Type B pancreatic cell (in vitro differentiated cells): ENCODE measurements around the gene USP35. TPM values are rescaled to one million over a fixed set of nuclear protein-coding genes. Genes with fewer than 3 reads are reported as not detected.

Source experiments
- DNase-seq: peaks from one replicate; pipeline ENCODE4 v3.0.0; 2021; ENCODE audit warnings: mixed read lengths; ENCODE audit not compliant: unreplicated experiment; ENCODE audit errors: extremely low spot score
- H3K27ac Mint-ChIP-seq: 2 replicates; pipeline ENCODE4 v1.8.0; 2021; ENCODE audit warnings: mild to moderate bottlenecking, mixed read lengths
- H3K27me3 Mint-ChIP-seq: 2 replicates; pipeline ENCODE4 v1.8.0; 2021; ENCODE audit warnings: mixed read lengths
- H3K36me3 Mint-ChIP-seq: 2 replicates; pipeline ENCODE4 v1.8.0; 2021; ENCODE audit warnings: mixed read lengths
- H3K4me1 Mint-ChIP-seq: one replicate; pipeline ENCODE4 v1.8.0; 2021; ENCODE audit warnings: mixed read lengths; ENCODE audit not compliant: unreplicated experiment
- H3K4me3 Mint-ChIP-seq: 2 replicates; pipeline ENCODE4 v1.8.0; 2021; ENCODE audit warnings: mild to moderate bottlenecking, mixed read lengths
- H3K9me3 Mint-ChIP-seq: 2 replicates; pipeline ENCODE4 v1.8.0; 2021; ENCODE audit warnings: mixed read lengths
- CTCF ChIP-seq: fragments of 200-600 bp; sonication (generic); conservative IDR thresholded peaks from 2 replicates; pipeline ENCODE4 v1.5.0; 2021; ENCODE audit warnings: antibody characterized with exemption, mild to moderate bottlenecking
- total RNA-seq: library from RNA; stranded (reverse); gene quantifications from 2 replicates; pipeline ENCODE4 v1.2.1, GENCODE V29; 2021; ENCODE audit warnings: low replicate concordance

Gene USP35
- total RNA-seq, 1 donor from 2014 or later, result 9.7 TPM

GRCh38 chr11:78210000-78210608, 21.4 kb downstream of the USP35 start:
- Mint-ChIP-seq H3K27me3 (no peaks in the 10 kb centered on the region), H3K4me3 (no peak overlapping the region), H3K27ac (no peak overlapping the region), H3K36me3 (peaks cover 33% of the 10 kb centered on the region), H3K9me3 (peaks cover 6% of the 10 kb centered on the region), H3K4me1 (peaks cover 4% of the 10 kb centered on the region)
- no peak for DNase-seq
- no peak for TF ChIP-seq CTCF

GRCh38 chr11:78211565-78211964, 22.8 kb downstream of the USP35 start:
- Mint-ChIP-seq H3K9me3 (peaks cover 6% of the 10 kb centered on the region), H3K27me3 (no peaks in the 10 kb centered on the region), H3K4me1 (peaks cover 4% of the 10 kb centered on the region), H3K4me3 (no peak overlapping the region), H3K27ac (no peak overlapping the region), H3K36me3 (peaks cover 33% of the 10 kb centered on the region)
- no peak for TF ChIP-seq CTCF
- no peak for DNase-seq

GRCh38 chr11:78212586-78213371, 24.1 kb downstream of the USP35 start:
- Mint-ChIP-seq H3K4me3 (no peak overlapping the region), H3K4me1 (peaks cover 4% of the 10 kb centered on the region), H3K36me3 (peaks cover 42% of the 10 kb centered on the region), H3K27me3 (no peaks in the 10 kb centered on the region), H3K9me3 (peaks cover 6% of the 10 kb centered on the region), H3K27ac (no peak overlapping the region)
- no peak for DNase-seq
- no peak for TF ChIP-seq CTCF

DNA sequence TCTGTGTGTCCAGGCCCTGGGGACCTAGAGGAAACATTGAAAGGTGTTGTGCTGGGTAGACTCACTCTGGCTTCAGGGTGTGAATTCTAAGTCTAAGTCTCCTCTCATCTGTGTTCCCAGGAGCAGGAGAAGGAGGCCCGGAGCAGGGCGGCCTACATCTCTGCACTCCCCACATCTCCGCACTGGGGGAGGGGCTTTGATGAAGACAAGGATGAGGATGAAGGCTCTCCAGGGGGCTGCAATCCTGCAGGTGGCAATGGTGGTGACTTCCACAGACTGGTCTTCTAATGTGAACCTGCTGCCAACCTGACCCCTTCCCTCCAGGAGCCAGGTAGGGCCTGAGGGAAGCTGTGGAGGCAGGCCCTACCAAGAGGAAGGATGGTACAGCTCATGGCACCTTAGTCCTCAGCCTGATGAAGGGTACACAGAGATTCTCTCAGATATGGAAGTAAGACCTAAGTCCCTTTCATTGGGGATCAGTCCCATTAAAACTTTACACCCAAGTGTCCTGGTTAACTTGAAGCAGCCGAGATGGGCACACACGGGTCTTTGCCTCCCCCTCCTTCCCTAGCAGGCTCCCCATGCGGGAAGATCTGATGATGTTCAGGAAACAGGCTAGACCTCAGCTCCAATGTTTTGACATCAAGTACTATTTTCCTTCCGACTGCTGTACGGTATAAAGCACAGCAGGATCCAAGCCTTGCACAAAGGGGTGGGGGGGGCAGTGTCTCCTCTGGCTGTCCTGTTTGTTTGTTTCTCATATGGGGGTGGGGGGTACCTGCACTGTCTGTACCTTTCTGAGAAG, 25.0 kb downstream of the USP35 start:
- Mint-ChIP-seq H3K36me3 (peaks cover 43% of the 10 kb centered on the region), H3K4me1 (peaks cover 4% of the 10 kb centered on the region), H3K27me3 (no peaks in the 10 kb centered on the region), H3K9me3 (peaks cover 6% of the 10 kb centered on the region), H3K27ac (no peak overlapping the region), H3K4me3 (no peak overlapping the region)
- TF ChIP-seq CTCF, result no peak
- no peak for DNase-seq

DNA sequence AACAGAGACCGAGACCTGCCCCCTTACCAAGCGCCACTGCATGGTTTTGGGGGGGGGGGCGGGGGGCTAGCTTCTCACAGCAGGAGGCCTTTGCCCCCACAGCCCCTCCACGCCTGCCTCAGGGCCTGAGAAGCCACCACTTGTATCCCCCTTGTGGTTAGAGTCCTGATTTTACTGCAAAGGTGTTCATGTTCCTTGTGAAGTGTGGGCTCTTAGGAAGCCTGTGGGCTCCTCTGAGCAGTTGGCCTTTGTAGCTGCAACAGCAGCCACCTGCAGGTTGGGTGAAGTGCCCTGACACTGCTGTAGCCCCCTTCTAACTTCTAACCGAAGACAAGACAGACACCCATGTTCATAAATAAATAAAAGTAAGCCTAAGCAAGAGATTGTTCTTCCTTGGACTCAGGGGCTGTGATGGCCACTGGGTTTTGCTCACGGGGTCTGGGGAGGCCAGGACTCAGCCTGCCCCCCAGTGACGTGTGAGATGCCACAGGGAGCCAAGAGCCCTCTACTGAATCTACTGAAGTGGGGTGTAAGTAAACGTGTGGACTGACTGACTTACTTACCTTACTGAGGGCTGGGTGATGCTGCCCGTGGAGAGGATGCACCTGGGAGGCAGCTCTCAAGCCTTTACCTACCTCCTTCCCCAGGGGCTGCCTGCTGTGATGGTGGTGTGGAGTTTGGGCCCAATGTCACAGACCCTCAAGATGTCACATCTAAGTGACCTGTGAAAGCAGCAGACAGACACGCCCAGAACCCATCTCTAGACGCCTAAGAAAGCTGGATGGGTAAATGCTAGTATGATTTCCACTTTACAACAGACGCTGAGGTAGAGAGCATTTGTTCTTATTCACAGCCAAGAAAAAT, 25.8 kb downstream of the USP35 start:
- DNase-seq, result no peak
- Mint-ChIP-seq H3K27ac (no peak overlapping the region), H3K9me3 (peaks cover 6% of the 10 kb centered on the region), H3K4me1 (no peaks in the 10 kb centered on the region), H3K27me3 (no peaks in the 10 kb centered on the region), H3K4me3 (no peak overlapping the region), H3K36me3 (peaks cover 39% of the 10 kb centered on the region)
- TF ChIP-seq CTCF, result no peak
